NCI-H2227 (cell line): ENCODE measurements around the gene GRIK4.

Experiments
- DNase-seq: peaks from one replicate; lab custom pipeline; 2025; ENCODE audit not compliant: unreplicated experiment; lab: John Stamatoyannopoulos, UW

GRIK4 gene

DNA sequence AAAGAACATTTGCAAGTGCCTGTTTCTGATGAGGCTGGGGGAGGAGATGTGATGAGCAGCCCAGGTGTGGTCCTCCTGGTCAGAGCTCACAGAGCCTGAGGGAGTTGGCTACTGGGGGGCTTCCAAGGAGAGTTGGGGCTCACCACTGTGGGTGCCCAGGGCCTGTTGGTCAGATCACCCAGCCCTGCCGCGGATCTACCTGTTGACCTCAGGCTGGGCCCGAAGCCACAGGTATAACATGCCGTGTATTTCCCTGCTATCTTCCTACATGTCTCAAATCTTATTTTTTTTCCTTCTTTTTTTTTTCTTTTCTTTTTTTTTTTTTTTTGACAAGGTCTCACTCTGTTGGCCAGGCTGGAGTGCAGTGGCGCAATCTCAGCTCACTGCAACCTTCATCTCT is 312.7 kb downstream of the GRIK4 start:
- DNase-seq, result no peak

DNA sequence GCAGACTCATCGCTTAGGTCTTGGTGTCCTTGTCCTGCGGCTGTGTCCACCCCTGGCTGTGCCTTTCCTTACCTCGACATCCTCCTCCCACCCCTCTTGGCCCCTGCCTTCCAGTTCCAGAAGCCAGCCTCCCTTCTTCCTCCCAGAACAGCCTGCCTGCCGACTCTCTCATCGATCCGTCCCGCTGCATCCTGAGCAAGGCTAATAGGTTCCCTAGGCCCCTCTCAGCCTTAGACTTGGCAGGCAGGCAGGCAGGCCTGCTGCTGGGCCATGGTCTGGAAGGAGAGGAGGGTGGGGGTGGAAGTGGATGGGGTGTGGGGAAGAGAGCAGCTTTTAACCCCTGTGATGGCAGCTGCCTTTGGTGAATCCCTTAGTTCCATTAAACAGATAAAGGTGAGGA is 315.6 kb downstream of the GRIK4 start:
- DNase-seq, result peak; percentile 51

- DNase-seq, result no peak
These were observed 316.3 kb downstream of the GRIK4 start for GRCh38 chr11:120827820-120828219.

DNA sequence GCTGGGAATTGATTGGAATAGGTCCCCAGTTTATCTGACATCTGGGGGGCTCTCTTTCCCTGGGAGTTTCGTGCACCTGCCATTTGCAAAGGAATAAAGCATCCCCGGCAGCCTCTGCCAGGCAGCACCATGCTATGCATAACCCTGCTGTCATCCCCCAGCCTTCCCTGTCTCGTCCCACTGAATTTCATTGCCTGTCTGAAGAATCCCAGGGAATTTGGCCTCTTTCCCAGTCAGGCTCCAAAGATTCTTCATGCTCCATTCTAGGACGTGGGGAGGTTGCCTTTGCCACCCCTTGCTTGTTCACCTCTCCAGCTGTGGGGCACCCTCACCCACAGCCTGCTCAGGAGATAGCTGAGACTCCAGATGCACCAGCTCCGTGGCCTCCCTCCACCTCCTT is 317.3 kb downstream of the GRIK4 start:
- DNase-seq, result no peak

DNA sequence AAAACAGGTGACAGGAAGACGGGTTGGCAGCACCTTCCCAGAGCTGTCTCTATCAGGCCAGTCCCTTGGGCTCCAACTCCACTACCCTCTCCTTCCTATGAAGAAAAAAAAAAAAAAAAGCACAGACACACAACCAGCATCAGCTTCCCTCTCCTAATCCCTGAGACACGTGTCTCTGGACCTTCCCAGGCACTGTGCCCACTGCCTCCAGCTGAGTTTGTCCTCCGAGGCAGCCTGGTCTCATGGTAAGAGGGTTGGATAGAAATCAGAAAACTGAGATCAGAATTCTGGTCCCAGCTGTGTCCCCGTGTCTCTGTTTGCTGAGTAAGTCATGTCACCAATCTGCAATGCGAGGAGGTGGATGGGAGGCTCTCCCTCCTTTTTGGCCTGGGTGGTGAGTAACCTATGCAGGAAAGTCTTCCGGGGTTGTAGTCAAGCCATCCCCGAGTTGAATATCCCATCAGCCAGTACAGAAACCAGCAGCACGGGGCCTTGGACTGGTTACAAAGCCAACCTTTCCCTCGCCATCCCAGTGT is 318.6 kb downstream of the GRIK4 start:
- DNase-seq, result no peak

DNA sequence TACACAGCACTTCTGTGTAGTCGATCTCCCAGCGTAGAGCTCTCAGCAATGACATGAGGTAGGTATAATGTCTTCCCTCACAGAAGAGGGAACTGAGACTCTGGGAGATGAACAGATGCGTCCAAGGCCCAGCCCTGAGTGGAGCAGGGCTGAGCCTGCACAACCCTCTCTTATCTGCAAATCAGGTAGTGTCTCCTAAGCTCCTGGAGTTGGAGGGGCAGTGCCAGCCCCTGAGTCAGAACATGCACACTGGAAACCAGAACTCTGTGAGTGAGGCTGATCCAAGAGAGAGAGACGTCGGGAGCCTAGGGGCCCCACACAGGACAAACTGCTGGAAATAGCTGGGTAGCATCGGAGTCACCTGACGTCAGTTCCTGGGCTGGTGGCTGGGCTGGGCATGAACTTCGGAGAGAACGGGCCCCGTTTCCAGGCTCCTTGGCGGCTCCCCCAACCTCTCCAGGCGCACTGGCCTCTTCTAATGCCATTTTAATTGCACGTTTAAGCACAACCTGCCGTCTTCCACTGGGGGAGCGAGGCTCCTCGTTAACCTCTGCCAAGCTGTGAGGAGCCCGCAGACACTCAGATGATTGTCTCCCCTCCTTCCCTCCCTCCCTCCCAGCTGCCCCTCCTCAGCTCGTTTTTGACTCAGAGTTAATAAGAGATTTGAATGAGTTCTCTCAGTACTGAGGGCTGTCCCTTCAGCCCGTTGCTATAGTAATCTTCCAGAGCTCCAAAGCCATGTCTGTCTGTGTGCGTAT is 321.1 kb downstream of the GRIK4 start:
- peak; percentile 85 for DNase-seq

DNA sequence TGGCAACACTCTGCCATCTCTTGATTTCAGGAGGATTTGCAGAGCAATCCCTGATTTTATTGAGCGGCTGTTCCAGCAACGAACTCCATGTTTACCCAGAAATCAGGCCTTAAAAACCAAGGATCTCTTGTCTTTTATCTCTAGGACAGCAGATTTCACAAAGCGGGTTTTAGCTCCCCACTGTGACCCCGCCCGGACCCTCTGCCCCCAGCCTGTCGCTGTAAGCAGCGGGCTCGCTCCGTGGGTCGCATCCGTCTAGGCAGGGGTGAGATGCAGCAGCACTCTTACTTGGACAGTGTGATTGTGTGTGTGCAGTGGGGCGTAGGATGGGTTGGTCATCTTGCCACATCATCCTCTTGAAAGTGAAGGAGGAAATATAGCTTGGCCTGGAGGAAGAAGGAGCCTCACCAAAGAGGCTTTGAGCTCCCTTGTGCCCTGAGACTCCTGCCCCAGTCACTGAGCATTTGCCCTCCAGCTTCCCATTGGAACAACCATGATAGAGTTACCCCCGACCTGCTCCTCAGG is 323.2 kb downstream of the GRIK4 start:
- DNase-seq, result no peak

DNA sequence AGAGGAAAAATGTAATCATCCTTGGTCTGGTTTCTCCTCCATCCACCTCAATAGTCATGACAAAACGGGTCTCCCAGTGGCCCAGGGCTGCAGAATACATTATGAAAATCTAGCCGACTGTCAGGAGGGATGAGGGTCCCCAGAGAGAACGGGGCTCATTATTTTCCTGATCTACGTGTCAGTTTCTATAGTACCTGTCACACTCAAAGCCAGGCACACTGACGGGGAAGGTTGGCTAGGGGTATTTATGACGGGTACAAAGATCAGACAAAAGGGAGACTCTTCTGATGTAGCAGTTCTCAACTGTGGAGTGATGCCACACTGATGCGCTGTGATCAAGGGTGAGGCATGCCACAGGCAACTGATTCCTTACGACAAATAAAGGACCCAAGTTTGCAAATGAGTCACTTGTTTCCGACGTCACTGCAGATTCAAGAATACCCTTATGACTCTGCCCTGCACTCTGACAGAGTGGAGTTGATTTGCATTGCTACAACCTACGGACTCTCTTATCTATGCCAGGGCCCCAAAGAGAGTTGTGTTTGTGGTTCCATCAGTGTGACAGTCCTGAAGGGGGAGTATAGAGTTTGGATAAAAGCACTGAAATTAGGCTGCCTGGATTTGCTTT is 324.2 kb downstream of the GRIK4 start:
- DNase-seq, result no peak

DNA sequence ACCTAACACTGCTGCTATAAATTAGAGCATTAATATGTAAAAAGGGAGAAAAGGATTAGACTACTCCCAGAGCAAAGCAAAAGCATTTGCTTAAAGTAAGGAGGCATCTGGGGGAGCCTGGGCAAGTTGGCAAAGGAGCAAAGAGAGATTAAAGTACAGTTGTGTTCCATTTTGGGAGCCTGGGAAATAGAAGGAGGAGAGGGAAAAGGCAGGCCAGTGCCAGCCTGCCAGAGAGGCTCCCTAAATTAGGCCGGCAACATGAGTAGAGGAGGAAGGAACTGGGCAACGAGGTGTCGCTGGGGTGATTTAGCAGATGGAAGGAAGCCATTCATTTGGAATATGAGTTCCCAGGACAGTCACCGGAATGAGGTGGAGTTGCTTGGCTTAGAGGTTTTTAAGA is 326.1 kb downstream of the GRIK4 start:
- DNase-seq, result no peak

DNA sequence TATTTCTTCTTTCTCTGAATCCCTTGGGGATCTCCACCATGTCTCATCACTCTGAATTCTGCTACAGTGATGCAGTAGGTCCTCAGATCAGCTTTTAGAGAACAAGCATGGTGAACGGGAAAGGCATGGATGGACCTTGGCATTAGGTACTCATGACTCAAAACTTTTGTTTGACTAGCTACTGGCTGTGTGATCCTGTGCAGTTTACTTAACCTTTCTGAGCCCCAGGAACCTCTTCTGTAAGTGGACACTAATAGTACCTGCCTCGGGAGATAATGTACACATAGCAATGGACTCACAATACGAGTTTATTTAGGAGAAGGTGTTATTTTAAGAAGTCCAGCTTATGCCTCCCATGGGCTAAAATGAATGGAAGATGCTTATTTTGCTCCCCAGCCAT is 327.7 kb downstream of the GRIK4 start:
- DNase-seq, result no peak

DNA sequence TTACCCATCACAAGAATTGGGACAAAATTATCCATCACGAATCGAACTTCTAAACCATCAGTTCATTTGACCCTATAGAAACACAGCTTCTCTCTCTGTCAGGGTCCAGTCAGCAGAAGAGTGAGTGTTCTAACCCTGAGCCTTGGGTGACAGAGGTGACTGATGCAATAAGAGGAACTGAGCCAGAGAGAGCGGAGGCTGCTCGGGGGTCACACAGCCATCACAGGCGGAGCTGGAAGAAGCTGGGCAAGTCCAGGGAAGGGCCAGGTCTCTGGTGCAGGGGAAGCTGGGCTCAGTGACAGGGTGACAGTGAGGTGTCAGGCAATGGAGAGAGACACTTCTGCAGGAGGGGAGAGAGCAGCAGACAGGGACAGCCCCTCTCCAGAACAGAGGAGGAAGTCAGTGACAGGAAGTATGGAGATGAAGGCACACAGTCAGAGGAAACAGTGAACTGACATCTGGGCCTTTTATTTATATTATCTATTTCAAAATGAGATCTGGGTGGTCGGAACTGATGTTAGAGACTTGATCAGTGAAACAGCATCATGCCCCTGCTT is 328.4 kb downstream of the GRIK4 start:
- no peak for DNase-seq

DNA sequence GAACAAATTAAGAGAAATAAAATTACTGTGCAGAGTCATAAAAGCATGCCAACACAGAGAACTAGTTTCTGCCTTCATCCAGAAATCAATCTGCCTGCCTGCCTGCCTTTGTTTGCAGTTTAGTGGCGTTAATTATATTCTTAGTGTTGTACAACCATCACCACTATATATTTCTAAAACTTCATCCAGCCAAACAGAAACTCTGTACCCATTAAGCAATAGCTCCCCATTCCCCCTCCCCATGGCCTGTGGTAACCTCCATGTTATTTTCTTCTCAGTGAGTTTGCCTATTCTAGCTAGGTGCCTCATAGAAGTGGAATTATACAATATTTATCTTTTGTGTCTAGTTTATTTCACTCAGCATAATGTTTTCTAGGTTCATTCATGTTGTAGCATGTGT is 329.1 kb downstream of the GRIK4 start:
- DNase-seq, result no peak

DNA sequence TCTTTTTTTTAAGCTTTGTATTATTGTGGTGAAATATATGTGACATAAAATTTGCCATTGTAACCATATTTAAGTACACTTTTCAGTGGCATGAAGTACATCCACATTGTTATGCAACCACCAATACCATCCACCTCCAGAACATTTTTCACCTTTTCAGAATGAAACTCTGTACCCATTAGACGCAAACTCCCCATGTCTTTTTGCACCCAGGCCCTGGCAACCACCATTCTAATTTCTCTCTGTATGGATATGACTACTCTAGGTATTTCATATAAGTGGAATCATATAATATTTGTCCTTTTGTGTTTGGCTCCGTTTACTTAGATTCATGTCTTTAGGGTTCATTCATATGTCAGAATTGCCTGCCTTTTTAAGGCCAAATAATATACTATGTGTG is 329.5 kb downstream of the GRIK4 start:
- no peak for DNase-seq

- no peak for DNase-seq
These were observed 330.6 kb downstream of the GRIK4 start for GRCh38 chr11:120842195-120842594.

GRCh38 chr11:120853435-120853834 is 341.9 kb downstream of the GRIK4 start:
- no peak for DNase-seq

GRCh38 chr11:120854988-120855387 is 343.4 kb downstream of the GRIK4 start:
- DNase-seq, result peak; percentile 4

DNA sequence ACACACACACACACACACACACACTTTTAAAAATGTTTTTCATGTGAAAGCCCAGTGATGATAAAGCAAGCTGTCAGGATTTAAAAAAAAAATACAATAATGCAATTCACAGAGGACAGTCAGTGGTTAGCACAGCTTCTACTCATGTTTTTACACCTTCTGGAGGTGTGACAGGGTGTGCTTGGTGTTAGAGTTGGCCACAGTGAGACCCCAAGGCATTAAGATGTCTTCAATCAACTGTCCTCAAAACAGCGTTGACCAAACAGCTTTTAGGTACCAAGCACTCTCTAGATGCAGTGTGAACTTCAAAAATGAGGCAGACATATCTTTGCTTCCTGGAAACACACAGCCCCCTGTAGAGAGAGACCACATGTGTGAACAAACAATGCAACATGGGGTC is 346.0 kb downstream of the GRIK4 start:
- no peak for DNase-seq

DNA sequence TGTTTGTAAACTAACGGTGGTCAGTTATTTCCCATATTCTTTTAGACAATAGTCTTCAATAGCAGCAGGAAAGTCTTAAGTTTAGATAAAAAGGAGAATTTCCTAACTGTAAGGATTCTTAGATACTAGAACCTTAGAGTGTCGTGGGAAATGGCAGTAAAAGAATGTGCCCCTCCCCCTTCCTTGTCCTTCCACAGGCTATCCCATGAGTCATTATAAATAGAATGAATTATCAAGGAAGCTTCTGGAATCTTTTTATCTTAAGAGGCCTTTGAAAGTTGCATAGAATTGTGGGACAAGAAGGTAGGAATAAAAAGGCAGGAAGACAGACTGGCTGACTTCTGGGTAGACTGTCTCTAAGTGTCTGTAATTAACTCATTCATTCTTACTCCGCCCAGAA is 347.2 kb downstream of the GRIK4 start:
- no peak for DNase-seq

DNA sequence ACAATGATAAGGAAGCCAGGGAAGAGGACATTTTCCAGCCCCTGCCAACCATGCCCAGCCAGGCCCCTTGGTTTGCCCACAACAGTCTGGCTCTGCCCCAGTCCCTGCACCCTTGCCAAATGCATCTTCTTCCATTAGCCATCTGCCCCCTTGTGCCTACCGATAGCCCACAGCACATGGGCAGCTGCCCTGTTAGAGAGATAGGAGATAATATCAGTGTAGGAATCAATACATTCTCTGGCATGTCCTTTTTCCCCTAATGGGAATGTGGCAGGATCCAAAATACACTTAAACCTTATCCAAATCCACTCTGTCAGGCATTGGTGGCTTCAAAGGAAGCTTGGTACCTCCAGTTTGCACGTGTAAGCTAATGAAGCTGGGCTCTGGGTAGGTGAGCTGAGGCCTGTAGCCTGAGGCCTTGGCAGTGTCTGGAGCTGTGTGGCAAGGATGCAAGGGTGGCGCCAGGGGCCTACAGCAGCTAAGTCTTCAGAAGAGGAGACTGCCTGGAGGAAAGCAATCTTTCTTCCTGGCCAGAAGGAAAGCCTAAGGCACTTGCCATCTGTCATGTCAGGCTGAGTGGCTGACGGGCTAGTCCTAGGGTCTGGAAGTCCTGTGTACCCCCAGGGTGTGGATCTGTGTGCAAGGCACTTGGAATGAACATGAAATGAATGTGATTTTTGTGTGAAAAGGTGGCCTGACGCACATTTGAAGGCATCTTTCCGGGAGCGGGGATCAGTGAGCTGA is 348.2 kb downstream of the GRIK4 start:
- DNase-seq, result no peak

- no peak for DNase-seq
These were observed 351.8 kb downstream of the GRIK4 start for GRCh38 chr11:120863359-120863758.

GRCh38 chr11:120867024-120867423 is 355.5 kb downstream of the GRIK4 start:
- no peak for DNase-seq
